ENCODE data around the gene SINHCAF. TPM values are rescaled to one million over a fixed set of nuclear protein-coding genes. Genes with fewer than 3 reads are reported as not detected.
"Not testable (repeated sequence)": the region's sequence is repeated elsewhere in the genome, so short reads cannot be mapped to it uniquely, and the experiment has no call there.

Gene SINHCAF
- total and polyA plus RNA-seq, 11 donors: 4.0 to 23.8 (median 12.8) TPM

DNA sequence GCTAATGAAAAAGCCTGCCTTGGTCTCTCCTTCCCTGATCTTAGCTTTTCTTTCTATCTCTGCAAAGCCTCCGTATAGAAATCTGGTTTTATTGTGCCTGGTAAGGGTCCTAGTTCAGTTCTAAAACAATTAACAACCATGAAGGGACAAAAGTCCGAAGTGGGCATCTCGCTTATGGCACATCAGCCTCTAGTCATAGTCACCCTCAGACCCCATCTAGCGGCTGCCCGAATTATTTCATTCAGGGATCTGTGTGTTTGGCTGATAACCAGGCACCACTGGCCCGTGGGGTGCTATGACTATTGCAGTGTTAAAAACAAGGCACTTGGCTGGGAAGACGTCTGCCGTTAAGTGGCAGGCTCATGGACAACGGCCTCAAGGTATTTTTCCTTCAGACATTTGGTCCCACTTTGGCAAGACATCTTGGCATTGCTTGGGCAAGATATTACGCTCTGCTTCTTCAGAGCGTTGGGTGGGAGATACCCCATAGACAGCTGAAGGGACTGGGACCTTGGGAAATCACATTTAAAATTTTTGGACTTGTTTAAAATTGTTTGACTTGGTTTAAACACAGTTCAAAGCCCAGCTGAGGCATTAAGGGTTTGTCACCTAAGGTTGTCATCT lies 87.1 kb downstream of the SINHCAF start:
- intact Hi-C loops (cut with DNase I): loop anchor here in 7 of 10 donors (2.0 to 10.0 kb wide), 8 partner anchors 122 to 394 kb away; no protein-coding TSS in a partner anchor
- WGBS, 4 donors: 19 to 21% (median 20%) methylated on average over 11 of the region's 11 CpGs
- DNase-seq (peak in 4 of 5 donors; percentile 44 to 65 (median 56)), ATAC-seq (peak in 3 of 4 donors; percentile 69 to 83 (median 72))
- H3K9me3 ChIP-seq: no peaks in the 10 kb centered on the region
- H3K27me3 ChIP-seq: peaks cover 0 to 34% (median 11%) of the 10 kb centered on the region in 9 donors
- TF ChIP-seq, protein P1, sequence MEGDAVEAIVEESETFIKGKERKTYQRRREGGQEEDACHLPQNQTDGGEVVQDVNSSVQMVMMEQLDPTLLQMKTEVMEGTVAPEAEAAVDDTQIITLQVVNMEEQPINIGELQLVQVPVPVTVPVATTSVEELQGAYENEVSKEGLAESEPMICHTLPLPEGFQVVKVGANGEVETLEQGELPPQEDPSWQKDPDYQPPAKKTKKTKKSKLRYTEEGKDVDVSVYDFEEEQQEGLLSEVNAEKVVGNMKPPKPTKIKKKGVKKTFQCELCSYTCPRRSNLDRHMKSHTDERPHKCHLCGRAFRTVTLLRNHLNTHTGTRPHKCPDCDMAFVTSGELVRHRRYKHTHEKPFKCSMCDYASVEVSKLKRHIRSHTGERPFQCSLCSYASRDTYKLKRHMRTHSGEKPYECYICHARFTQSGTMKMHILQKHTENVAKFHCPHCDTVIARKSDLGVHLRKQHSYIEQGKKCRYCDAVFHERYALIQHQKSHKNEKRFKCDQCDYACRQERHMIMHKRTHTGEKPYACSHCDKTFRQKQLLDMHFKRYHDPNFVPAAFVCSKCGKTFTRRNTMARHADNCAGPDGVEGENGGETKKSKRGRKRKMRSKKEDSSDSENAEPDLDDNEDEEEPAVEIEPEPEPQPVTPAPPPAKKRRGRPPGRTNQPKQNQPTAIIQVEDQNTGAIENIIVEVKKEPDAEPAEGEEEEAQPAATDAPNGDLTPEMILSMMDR (IDR thresholded peaks at IDR 0.05): peak; percentile 51 to 79 (median 62)
- TF ChIP-seq POLR2A (IDR thresholded peaks at IDR 0.05): no peak
- no peak overlapping the region for H3K27ac ChIP-seq
- H3K4me1 ChIP-seq: peaks cover 0 to 4% (median 0%) of the 10 kb centered on the region in 12 donors
- H3K36me3 ChIP-seq: no peaks in the 10 kb centered on the region
- no peak overlapping the region for H3K4me3 ChIP-seq

DNA sequence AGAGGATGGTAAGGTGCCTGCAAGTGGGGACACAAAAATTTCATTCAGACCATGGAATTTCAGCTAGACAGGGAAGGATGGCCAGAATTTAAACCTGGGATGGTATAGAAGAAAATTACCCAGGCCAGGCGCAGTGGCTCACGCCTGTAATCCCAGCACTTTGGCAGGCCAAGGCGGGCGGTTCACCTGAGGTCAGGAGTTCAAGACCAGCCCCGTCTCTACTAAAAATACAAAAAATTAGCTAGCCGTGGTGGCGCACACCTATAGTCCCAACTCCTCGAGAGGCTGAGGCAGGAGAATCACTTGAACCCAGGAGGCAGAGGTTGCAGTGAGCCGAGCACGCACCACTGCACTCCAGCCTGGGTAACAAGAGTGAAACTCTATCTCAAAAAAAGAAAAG lies 87.6 kb downstream of the SINHCAF start:
- H3K4me1 ChIP-seq, ATAC-seq, DNase-seq, H3K9me3 ChIP-seq, H3K27ac ChIP-seq, H3K36me3 ChIP-seq, H3K4me3 ChIP-seq: not testable (repeated sequence)
- intact Hi-C loops (cut with DNase I): loop anchor here in 7 of 10 donors (2.0 to 10.0 kb wide), 8 partner anchors 121 to 394 kb away; no protein-coding TSS in a partner anchor
- 68 to 77% (median 70%) methylated on average over 10 of the region's 10 CpGs for WGBS, 4 donors
- H3K27me3 ChIP-seq: peaks cover 0 to 34% (median 11%) of the 10 kb centered on the region in 9 donors

DNA sequence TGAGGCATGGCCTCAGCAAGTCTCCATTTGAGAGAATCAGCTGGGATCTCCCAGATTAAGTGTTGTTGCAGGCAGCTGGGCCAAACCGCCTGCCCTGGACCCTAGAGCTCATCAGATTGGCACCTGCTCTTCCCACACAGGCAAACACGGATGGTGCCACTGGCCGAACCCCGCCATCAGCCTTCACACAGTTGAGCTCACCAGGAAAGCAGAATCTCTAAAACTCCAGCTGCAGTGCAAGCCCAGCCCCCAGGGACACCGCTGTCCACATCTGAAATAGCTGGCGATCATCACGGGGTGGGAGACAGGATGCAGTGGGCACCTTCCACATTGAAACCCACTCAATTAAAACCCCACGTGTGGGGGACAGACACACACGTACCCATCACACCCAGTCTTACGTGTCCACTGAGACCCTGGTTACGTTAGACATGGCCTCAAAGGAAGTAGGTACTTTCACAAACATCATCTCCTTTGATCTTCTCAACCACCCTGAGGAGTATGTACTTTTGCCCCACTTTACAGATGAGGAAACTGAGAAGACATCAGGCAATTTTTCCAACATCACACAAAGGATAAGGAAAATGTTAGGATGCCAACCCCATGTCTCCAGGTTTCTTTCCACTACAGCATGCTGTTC lies 88.8 kb downstream of the SINHCAF start:
- H3K4me1 ChIP-seq: peaks cover 0 to 4% (median 0%) of the 10 kb centered on the region in 12 donors
- ATAC-seq: no peak
- intact Hi-C loops (cut with DNase I): loop anchor here in 7 of 10 donors (5.0 to 10.0 kb wide), 7 partner anchors 120 to 392 kb away; no protein-coding TSS in a partner anchor
- no peak overlapping the region for H3K27ac ChIP-seq
- no peak for TF ChIP-seq POLR2A (IDR thresholded peaks at IDR 0.05)
- TF ChIP-seq, protein P1 (IDR thresholded peaks at IDR 0.05): no peak
- H3K36me3 ChIP-seq: no peaks in the 10 kb centered on the region
- no peaks in the 10 kb centered on the region for H3K9me3 ChIP-seq
- DNase-seq: no peak
- peaks cover 0 to 34% (median 11%) of the 10 kb centered on the region in 9 donors for H3K27me3 ChIP-seq
- WGBS, 4 donors: 71 to 78% (median 75%) methylated on average over 11 of the region's 11 CpGs
- no peak overlapping the region for H3K4me3 ChIP-seq

DNA sequence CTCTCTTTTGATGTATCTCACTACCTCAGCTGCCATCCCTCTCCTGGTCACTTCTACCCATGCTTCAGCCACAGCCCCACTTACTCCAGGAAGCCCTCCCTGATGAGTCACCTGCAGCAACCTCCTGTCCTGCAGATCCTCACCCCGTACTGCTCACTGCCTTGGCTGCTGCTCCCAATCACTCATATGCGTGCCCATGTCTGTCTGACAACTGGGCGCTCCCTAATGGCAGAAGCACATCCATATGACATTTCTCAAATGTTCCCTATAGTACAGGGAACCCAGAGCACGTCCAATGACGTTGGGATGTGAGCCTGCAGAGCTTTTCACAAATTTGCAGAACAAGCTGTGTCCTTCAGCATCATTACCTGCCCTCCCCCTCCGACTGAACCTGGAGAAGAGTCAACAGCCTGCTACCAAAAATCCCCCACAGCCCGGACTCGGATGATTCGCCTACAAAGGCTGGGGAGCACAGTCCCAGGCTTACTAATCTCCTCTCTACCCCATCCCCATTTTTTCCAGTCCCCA lies 90.0 kb downstream of the SINHCAF start:
- ATAC-seq: no peak
- DNase-seq: no peak
- no peak for TF ChIP-seq POLR2A (IDR thresholded peaks at IDR 0.05)
- TF ChIP-seq, protein P1 (IDR thresholded peaks at IDR 0.05): no peak
- Histone ChIP-seq H3K27ac (no peak overlapping the region), H3K36me3 (no peaks in the 10 kb centered on the region), H3K4me1 (peaks cover 0 to 4% (median 0%) of the 10 kb centered on the region in 12 donors), H3K9me3 (peaks cover 0 to 8% (median 0%) of the 10 kb centered on the region in 12 donors), H3K4me3 (no peak overlapping the region), H3K27me3 (peaks cover 0 to 34% (median 11%) of the 10 kb centered on the region in 9 donors)
- 64 to 78% (median 76%) methylated on average over 8 to 9 of the region's 9 CpGs for WGBS, 4 donors
- intact Hi-C loops (cut with DNase I): loop anchor here in 7 of 10 donors (5.0 to 10.0 kb wide), 7 partner anchors 119 to 391 kb away; no protein-coding TSS in a partner anchor
